Nephron progenitor cell (in vitro differentiated cells): ENCODE results near the gene USP36.
A peak's percentile ranks its signal among the peaks of the same experiment; 100 is the strongest.

Experiments used
- DNase-seq: peaks from one replicate; pipeline ENCODE4 v3.0.0; 2021
- H3K27ac Mint-ChIP-seq: 2 replicates; pipeline ENCODE4 v1.8.0; 2021; ENCODE audit warnings: mild to moderate bottlenecking, moderate library complexity, mixed read lengths
- H3K27me3 Mint-ChIP-seq: 2 replicates; pipeline ENCODE4 v1.8.0; 2021; ENCODE audit warnings: mild to moderate bottlenecking, low read depth, mixed read lengths; ENCODE audit not compliant: poor library complexity
- H3K36me3 Mint-ChIP-seq: 2 replicates; pipeline ENCODE4 v1.8.0; 2021; ENCODE audit warnings: low read depth, mixed read lengths
- H3K4me1 Mint-ChIP-seq: 2 replicates; pipeline ENCODE4 v1.8.0; 2021; ENCODE audit warnings: mixed read lengths
- H3K4me3 Mint-ChIP-seq: 2 replicates; pipeline ENCODE4 v1.8.0; 2021; ENCODE audit warnings: mild to moderate bottlenecking, moderate library complexity, mixed read lengths
- H3K9me3 Mint-ChIP-seq: 2 replicates; pipeline ENCODE4 v1.8.0; 2021; ENCODE audit warnings: mild to moderate bottlenecking, moderate library complexity, mixed read lengths
- CTCF ChIP-seq: fragments of 200-600 bp; sonication (generic); IDR thresholded peaks from 2 replicates; pipeline ENCODE4 v1.5.0; 2021; ENCODE audit warnings: antibody characterized with exemption

Gene USP36

GRCh38 chr17:78828470-78829185, 12.0 kb downstream of the USP36 start:
- TF ChIP-seq CTCF, result no peak
- Mint-ChIP-seq H3K27me3 (no peaks in the 10 kb centered on the region), H3K9me3 (no peaks in the 10 kb centered on the region), H3K36me3 (peaks cover 73% of the 10 kb centered on the region), H3K4me3 (no peak overlapping the region), H3K4me1 (peaks cover 5% of the 10 kb centered on the region), H3K27ac (peak overlapping the region; percentile 25)
- no peak for DNase-seq

- no peak for TF ChIP-seq CTCF
- Mint-ChIP-seq H3K27me3 (no peaks in the 10 kb centered on the region), H3K36me3 (peaks cover 73% of the 10 kb centered on the region), H3K4me3 (no peak overlapping the region), H3K4me1 (peaks cover 17% of the 10 kb centered on the region), H3K27ac (no peak overlapping the region), H3K9me3 (no peaks in the 10 kb centered on the region)
- no peak for DNase-seq
Observed at GRCh38 chr17:78826836-78827509, 13.6 kb downstream of the USP36 start.

DNA sequence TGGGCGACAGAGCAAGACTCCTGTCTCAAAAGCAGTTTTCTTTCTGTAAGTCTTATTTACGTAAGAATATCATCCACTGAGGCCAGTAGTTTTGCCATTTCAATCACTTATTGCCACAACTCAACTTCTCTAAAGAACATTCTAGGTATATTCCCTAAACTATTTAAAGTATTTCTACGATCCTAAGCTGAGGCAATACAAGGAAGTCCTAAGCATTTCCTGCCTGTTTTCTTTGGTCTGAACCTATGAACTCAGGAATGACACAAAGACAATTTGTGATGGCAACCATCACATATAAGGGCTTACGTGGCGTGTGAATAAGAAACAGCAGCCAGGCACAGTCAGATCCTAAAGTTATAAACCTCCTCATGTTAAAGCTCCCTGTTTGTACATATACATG, 14.2 kb downstream of the USP36 start:
- H3K36me3 Mint-ChIP-seq, result peaks cover 72% of the 10 kb centered on the region
- H3K4me1 Mint-ChIP-seq, result peaks cover 17% of the 10 kb centered on the region
- no peak overlapping the region for H3K27ac Mint-ChIP-seq
- H3K27me3 Mint-ChIP-seq, result no peaks in the 10 kb centered on the region
- no peak overlapping the region for H3K4me3 Mint-ChIP-seq
- no peaks in the 10 kb centered on the region for H3K9me3 Mint-ChIP-seq
- DNase-seq, result no peak
- no peak for TF ChIP-seq CTCF

DNA sequence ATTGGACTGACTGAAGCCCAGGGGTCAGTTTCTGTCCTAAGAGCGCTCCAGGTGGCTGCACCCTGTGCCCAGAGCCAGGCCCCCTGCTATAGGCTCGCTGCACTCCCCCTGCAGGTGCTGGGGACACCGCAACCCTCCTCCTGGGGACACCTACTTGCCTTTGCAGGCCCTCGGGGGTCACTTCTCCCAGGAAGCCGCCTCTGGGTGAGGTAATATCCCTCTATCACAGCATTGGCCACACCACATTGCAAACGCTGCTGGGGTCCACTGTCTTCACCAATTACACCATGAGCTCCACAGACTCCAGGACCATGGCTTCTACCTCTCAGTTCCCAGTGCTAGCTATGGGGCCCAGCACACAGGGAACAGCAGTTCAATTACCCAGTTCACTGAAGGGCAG, 14.9 kb downstream of the USP36 start:
- Mint-ChIP-seq H3K9me3 (no peaks in the 10 kb centered on the region), H3K36me3 (peaks cover 73% of the 10 kb centered on the region), H3K4me1 (peaks cover 17% of the 10 kb centered on the region), H3K4me3 (no peak overlapping the region), H3K27ac (peak overlapping the region; percentile 33), H3K27me3 (no peaks in the 10 kb centered on the region)
- TF ChIP-seq CTCF, result no peak
- no peak for DNase-seq

DNA sequence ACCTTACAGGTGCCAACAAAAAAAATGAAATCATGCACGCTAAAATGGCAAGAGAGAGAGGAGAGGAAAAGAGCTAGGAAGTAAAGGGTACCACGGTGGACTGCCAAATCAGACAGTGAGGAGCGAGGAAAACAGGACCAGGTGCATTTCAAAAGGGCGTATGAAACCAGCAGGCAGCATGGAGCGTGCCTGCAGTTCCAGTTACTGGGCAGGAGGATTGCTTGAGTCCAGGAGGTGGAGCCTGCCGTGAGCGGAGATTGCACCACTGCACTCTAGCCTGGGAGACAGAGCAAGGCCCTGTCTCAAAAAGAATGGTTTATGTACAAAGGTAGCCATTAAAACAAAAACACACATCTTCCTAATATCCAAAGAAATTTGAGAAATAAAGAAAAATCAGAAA, 16.4 kb downstream of the USP36 start:
- Mint-ChIP-seq H3K27me3 (no peaks in the 10 kb centered on the region), H3K4me3 (no peak overlapping the region), H3K9me3 (no peaks in the 10 kb centered on the region), H3K4me1 (peaks cover 17% of the 10 kb centered on the region), H3K36me3 (peaks cover 76% of the 10 kb centered on the region), H3K27ac (peak overlapping the region; percentile 9)
- TF ChIP-seq CTCF, result no peak
- peak; percentile 20 for DNase-seq
